GM18951 (cell line): ENCODE data around the gene THSD7B.

Source experiments
- POLR2A ChIP-seq: IDR thresholded peaks from 4 replicates; pipeline ENCODE4 v1.6.1; 2011; ENCODE audit warnings: mild to moderate bottlenecking; ENCODE audit not compliant: insufficient read length, insufficient read depth; ENCODE audit errors: extremely low read depth
- in situ Hi-C: fragments of 300-500 bp; cut with MboI; formaldehyde crosslinking; loops from one replicate; pipeline ENCODE4 v1.12.0; 2022; ENCODE audit warnings: low sequenced_read_pairs, mixed read lengths, inconsistent platforms; ENCODE audit not compliant: unreplicated experiment

Gene THSD7B

DNA sequence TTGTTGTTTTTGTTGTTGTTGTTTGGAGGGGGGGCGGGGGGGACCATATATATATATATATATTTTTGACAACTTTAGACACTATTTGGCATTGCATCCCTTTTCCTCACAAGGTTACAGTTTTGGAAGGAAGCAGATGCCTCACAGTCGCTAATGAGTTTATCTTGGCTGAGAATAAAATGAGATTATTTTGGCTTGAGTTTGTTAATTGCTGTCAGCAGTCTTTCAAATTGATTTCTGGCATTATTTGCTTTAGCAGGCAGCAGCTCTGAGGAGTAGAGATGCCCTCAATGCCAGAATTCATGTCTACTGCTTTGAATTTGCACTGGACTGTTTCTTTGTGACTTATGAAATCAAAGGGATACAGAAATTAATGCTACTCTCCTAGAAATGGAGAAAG lies 603.8 kb downstream of the THSD7B start:
- in situ Hi-C loops, result no loop called here

DNA sequence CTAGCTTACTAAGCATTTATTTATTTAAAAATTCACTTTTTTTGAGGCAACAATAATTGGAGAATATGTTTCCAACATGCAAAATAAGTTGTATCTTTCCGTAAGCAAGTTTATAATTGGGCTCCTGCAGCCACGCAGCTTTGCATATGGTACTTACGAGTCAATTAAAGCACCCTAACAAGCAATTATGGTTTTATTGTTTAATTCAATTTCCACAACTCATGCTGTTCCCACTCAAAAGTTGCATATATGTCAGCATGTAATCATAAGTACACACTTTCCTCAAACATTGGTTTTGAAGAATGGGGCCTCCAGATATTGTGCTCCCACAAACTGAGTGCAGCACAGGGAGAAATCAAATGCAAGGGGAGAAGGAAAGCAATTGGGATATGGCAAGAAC lies 613.8 kb downstream of the THSD7B start:
- in situ Hi-C loops, result no loop called here
- TF ChIP-seq POLR2A, result no peak

More for the DNA sequence above, 603.8 kb downstream of the THSD7B start:
- TF ChIP-seq POLR2A, result no peak

DNA sequence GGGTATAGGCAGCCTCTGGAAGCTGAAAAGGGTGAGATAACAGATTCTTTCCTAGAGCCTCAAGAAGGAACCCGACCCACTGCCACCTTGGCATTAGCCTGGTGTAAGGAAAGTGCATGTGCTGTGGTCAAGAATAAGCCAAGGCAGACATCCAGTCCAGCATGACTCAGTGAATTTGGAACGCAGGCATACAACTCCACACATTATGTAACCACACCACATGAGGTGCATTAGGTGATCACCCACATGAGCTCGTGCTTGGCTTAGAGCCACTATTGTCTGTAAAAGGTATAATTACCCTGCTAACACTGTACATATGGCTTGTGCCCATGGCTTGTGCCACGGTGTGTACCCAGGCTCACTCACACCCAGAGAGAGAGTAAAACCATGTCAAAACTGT lies 615.3 kb downstream of the THSD7B start:
- in situ Hi-C loops, result no loop called here
- no peak for TF ChIP-seq POLR2A

DNA sequence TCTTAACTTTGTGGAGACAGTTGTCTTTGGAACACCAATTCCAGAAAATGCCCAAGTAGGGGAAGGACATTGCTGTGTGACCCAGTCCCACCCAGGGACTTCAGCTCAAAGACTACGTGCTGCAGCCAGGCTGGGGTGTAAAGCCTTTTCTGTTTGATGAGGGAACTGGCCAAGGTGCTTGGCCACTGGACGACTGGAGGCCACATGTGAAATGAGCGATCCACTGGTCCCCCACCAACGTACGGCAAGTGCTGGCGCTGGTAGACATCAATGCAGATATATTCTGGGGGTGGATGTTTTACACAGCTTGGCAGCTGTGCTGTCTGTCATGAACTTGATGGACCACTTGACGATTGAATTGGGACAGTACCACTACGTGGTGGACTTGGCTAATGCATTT lies 616.4 kb downstream of the THSD7B start:
- in situ Hi-C loops, result no loop called here
- no peak for TF ChIP-seq POLR2A

DNA sequence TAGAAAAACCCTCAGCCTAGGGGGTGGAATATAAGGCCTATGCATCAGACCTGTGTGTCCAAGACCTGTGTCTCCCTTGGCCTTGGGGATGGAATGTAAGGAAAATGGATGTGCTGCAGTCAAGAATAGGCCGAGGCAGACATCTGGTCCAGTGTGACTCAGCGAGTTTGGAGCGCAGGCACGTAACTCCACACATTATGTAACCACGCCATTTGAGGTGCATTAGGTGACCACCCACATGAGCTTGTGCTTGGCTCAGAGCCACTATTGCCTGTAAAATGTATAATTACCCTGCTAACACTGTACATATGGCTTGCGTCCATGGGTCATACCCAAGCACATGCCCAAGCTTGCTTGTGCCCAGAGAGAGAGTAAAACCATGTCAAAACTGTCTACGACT lies 618.0 kb downstream of the THSD7B start:
- no peak for TF ChIP-seq POLR2A
- in situ Hi-C loops, result no loop called here

DNA sequence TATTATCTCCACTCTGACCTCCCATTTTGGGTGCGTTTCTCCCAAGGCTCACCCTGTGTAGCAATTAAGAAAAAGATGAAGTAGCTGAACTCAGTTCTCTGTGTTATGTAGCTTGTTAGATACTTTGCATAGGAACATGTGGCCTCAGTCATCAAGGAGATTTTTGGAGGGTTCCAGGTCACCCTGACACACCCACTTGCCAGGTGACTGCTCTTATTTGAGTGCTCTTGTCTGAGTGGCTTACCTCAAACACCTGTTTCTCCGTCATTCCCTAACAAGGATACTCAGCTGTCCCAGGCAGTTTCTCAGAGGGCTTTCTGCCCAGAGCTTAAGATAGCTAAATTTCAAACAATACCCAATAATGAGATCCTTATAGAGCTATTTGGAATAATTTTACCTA lies 621.7 kb downstream of the THSD7B start:
- in situ Hi-C loops, result no loop called here
- no peak for TF ChIP-seq POLR2A

DNA sequence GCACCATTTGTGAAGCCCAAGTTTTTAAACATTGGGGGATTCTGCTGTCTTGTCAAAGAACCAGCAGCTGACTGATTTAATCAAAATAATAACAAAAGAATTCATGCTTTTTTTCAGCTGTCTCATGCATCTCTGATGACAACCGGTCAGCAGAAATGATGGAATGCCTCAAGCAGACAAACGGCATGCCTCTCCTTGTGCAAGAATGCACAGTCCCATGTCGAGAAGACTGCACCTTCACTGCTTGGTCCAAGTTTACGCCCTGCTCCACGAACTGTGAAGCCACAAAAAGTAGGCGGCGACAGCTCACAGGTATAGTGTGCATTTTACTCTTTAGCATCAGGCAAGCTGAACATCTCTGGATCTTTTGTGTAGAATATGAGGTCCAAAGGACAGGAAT lies 640.2 kb downstream of the THSD7B start:
- in situ Hi-C loops, result no loop called here
- TF ChIP-seq POLR2A, result no peak

DNA sequence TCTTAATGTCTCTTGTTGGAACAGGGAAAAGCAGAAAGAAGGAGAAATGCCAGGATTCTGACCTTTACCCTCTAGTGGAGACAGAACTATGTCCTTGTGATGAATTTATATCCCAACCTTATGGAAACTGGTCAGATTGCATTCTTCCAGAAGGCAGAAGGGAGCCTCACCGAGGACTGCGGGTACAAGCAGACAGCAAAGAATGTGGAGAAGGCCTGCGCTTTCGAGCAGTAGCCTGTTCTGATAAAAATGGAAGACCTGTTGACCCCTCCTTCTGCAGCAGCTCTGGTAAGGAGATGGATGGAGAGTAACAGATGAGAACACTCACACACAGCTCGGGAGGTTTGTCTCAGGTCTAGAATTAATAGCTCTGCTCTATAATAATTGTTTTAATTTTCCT lies 646.2 kb downstream of the THSD7B start:
- in situ Hi-C loops, result no loop called here
- TF ChIP-seq POLR2A, result no peak

DNA sequence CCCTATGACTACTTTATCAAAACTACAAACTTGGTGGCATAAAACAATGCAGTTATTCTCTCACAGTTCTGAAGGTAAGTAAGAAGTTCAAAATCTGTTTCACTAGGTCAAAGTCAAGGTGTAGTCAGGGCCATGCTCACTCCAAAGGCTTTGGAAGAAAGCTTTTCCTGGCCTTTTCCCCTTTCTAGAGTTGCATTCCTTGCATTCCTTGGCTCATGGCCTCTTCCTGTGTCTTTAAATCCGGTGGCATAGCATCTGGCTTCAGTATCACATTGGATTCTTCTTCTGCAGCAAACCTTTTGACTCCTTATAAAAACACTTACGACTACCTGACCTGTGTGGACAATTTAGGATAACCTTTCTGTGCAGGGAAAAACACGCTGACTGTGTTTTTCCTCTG lies 655.4 kb downstream of the THSD7B start:
- in situ Hi-C loops, result no loop called here
- no peak for TF ChIP-seq POLR2A

DNA sequence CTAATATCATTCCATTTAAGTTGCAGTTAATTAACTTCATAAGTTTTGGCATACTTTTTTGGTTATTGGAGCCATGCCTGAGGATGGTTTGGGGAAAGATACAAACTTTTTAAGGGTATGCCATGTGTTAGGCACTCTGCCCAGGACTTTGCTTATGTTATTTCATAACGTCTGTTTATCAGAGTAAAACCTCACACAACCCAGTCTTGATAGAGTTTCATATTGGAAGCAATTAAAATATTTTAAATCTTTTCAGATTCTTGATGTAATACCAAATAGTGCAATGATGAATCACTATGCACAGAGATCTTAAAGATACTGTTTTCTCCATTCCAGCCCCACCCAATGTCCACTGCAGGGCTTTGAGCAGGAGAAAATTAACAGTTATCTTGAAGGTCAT lies 669.8 kb downstream of the THSD7B start:
- in situ Hi-C loops, result no loop called here
- no peak for TF ChIP-seq POLR2A

DNA sequence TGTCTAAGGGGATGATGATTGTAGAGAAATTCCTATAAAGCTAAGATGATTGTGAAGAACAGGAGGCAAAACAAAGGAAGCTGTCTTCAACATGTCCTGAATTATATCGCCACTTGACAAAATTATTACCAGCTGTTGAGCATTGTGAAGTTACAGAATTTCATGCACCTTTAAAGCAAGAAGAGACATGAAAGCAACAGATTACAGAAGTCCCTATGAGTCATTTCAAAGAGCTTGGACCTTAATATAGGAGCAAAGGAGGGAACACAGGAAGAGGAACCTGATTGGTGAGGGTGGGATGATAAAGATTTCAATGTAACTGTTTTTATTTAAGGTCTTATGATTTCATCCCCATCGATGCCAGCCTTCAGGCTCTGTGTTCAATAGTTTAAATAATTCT lies 672.0 kb downstream of the THSD7B start:
- in situ Hi-C loops, result no loop called here
- TF ChIP-seq POLR2A, result no peak

DNA sequence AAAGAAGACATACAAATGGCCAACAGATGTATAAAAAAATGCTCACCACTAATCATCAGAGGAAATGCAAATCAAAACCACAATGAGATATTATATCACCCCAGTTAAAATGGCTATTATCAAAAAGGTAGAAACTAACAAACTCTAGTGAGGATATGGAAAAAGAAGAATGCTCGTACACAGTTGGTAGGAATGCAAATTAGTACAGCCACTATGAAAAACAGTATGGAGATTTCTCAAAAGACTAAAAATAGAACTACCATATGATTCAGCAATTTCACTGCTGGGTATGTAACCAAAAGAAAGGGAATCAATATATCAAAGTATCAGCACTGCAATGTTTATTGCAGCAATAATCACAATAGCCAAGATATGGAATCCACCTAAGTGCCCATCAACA lies 679.6 kb downstream of the THSD7B start:
- no peak for TF ChIP-seq POLR2A
- in situ Hi-C loops, result no loop called here

DNA sequence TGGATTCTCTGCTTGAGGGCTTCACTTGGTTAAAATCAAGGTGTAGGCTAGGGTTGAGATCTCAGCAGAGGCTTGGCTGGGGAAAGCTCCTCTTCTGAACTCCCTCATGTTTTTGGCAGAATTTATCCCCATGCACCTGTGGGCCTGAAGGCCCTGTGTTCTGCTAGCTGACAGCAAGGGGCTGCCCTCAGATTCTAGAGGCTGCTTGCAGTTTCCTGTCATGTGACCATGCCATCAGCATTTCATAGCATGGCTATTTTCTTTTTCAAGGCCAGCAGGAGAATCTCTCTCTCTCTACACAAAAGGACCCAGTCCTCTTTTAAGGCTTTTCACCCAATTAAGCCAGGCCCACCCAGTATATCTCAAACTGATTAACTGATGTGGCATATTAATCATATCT lies 684.1 kb downstream of the THSD7B start:
- in situ Hi-C loops, result no loop called here
- no peak for TF ChIP-seq POLR2A

DNA sequence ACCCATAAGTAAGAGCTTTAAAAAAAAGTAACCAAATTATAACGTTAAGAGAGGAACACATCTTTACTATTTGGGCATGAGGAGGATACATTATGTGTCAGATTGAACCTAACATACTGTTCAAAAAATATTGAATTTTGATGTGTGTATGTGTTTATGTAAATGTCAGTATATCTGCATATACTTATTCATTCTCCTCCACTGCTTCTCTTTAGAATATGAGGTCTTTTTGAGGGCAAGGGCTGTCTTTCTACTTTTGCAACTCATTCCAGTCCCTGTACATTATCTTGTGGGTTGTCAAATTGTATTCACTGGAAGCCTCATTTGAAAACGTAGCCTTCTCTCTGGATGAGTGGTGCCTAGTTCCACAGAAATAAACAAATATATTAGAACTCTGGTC lies 689.5 kb downstream of the THSD7B start:
- no peak for TF ChIP-seq POLR2A
- in situ Hi-C loops, result loop anchor here (25.0 kb wide), 1 partner anchor 382 kb away; no protein-coding TSS in a partner anchor

DNA sequence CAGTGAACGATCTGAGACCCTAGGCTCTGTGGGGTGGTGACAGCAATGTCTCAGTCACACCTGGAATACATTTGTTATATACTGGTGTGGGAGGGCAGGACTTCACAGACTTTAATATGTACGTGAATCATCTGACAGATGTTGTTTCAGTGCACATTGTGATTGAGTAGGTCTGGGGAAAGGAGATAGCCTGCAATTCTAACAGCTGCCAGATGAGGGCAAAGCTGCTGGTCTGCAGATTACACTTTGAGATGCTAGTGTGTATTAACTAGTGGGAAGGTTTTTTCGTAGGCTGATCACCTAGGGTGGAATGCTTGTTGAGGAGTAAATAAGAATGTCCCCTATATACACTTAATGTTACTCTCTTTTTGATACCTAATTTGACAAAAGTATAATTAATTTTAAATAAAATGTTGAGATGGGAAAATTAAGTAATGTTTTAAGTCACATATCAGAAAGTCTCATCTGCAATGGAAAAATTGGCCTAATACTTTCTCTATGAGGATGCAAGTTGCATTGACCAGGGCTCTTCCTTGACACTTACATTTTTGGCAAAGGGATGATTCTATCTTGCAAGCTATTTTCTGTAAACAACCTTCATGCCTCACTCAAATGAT lies 702.0 kb downstream of the THSD7B start:
- in situ Hi-C loops, result loop anchor here (25.0 kb wide), 1 partner anchor 370 kb away; no protein-coding TSS in a partner anchor
- TF ChIP-seq POLR2A, result no peak
